Mesodermal cell (in vitro differentiated cells): ENCODE results near the gene ST8SIA6.

ENCODE experiments used
- H3K27ac ChIP-seq: 2 replicates; pipeline ENCODE4 v1.7.0; 2013; ENCODE audit warnings: mild to moderate bottlenecking, low read depth, low read length, moderate library complexity; ENCODE audit not compliant: severe bottlenecking
- H3K36me3 ChIP-seq: 2 replicates; pipeline ENCODE4 v1.7.1; 2013; ENCODE audit warnings: mild to moderate bottlenecking, low read length, moderate library complexity; ENCODE audit not compliant: control insufficient read depth, insufficient read depth
- H3K4me1 ChIP-seq: one replicate; pipeline ENCODE4 v1.7.1; 2013; ENCODE audit warnings: mild to moderate bottlenecking, low read length; ENCODE audit not compliant: insufficient read depth, control insufficient read depth, poor library complexity, severe bottlenecking
- H3K4me3 ChIP-seq: 2 replicates; pipeline ENCODE4 v1.7.0; 2013; ENCODE audit warnings: low read length, control low read depth, mild to moderate bottlenecking; ENCODE audit not compliant: insufficient read depth, poor library complexity, severe bottlenecking; ENCODE audit errors: extremely low read depth
- H3K9me3 ChIP-seq: 2 replicates; pipeline ENCODE4 v1.7.1; 2013; ENCODE audit warnings: mild to moderate bottlenecking, low read length, moderate library complexity; ENCODE audit not compliant: control insufficient read depth
- WGBS, 2 experiments: methylation state at CpG; one replicate each; pipeline ENCODE4 v1.1.5; 2013; ENCODE audit warnings: missing lambda C conversion rate in 2 of 2; ENCODE audit not compliant: insufficient coverage in 2 of 2; 5-methylcytosine and 5-hydroxymethylcytosine counted together

Gene ST8SIA6

GRCh38 chr10:17456032-17456548 lies 1.7 kb upstream of the ST8SIA6 start:
- Histone ChIP-seq H3K9me3 (peaks cover 8% of the 10 kb centered on the region), H3K36me3 (no peaks in the 10 kb centered on the region), H3K27ac (no peak overlapping the region), H3K4me1 (peaks cover 3% of the 10 kb centered on the region), H3K4me3 (no peak overlapping the region)
- WGBS, 2 experiments = no CpG with 5 or more reads among the region's 2 CpGs

GRCh38 chr10:17455015-17455520 lies 673 bp upstream of the ST8SIA6 start:
- Histone ChIP-seq H3K4me1 (peaks cover 3% of the 10 kb centered on the region), H3K36me3 (no peaks in the 10 kb centered on the region), H3K4me3 (peak overlapping the region; percentile 36), H3K9me3 (peaks cover 9% of the 10 kb centered on the region), H3K27ac (no peak overlapping the region)
- 80 to 83% methylated on average over 1 of the region's 2 CpGs for WGBS, 2 experiments

- Histone ChIP-seq H3K4me3 (peak overlapping the region; percentile 39), H3K4me1 (peaks cover 3% of the 10 kb centered on the region), H3K36me3 (no peaks in the 10 kb centered on the region), H3K9me3 (peaks cover 18% of the 10 kb centered on the region), H3K27ac (no peak overlapping the region)
- WGBS, 2 experiments = 0 to 1% methylated on average over 28 to 31 of the region's 66 CpGs
Measured at GRCh38 chr10:17453373-17454091, 863 bp downstream of the ST8SIA6 start.

GRCh38 chr10:17453035-17453372 lies 1.4 kb downstream of the ST8SIA6 start:
- WGBS, 2 experiments = no CpG with 5 or more reads among the region's 7 CpGs
- Histone ChIP-seq H3K9me3 (peaks cover 23% of the 10 kb centered on the region), H3K27ac (no peak overlapping the region), H3K36me3 (no peaks in the 10 kb centered on the region), H3K4me3 (peak overlapping the region; percentile 39), H3K4me1 (peaks cover 3% of the 10 kb centered on the region)

- no peak overlapping the region for H3K4me3 ChIP-seq
- WGBS, 2 experiments = 22 to 35% methylated on average over 3 to 4 of the region's 6 CpGs
Measured at GRCh38 chr10:17452060-17452841, 2.1 kb downstream of the ST8SIA6 start.

GRCh38 chr10:17450024-17450423 lies 4.4 kb downstream of the ST8SIA6 start:
- H3K4me3 ChIP-seq = no peak overlapping the region
- H3K9me3 ChIP-seq = peaks cover 19% of the 10 kb centered on the region
- no peaks in the 10 kb centered on the region for H3K36me3 ChIP-seq
- H3K4me1 ChIP-seq = peaks cover 3% of the 10 kb centered on the region
- H3K27ac ChIP-seq = no peak overlapping the region
- whole genome bisulfite sequencing, 2 experiments = 87 to 96% methylated on average over 4 of the region's 4 CpGs

More at GRCh38 chr10:17452060-17452841, 2.1 kb downstream of the ST8SIA6 start:
- Histone ChIP-seq H3K9me3 (peaks cover 26% of the 10 kb centered on the region), H3K36me3 (no peaks in the 10 kb centered on the region), H3K27ac (no peak overlapping the region), H3K4me1 (peaks cover 3% of the 10 kb centered on the region)

- no peak overlapping the region for H3K27ac ChIP-seq
- no peaks in the 10 kb centered on the region for H3K36me3 ChIP-seq
- H3K4me3 ChIP-seq = no peak overlapping the region
- H3K9me3 ChIP-seq = peaks cover 18% of the 10 kb centered on the region
- 73 to 93% methylated on average over 3 to 4 of the region's 5 CpGs for WGBS, 2 experiments
- H3K4me1 ChIP-seq = no peaks in the 10 kb centered on the region
Measured at GRCh38 chr10:17445400-17445998, 8.9 kb downstream of the ST8SIA6 start.

- Histone ChIP-seq H3K27ac (no peak overlapping the region), H3K9me3 (peaks cover 10% of the 10 kb centered on the region), H3K36me3 (no peaks in the 10 kb centered on the region), H3K4me1 (no peaks in the 10 kb centered on the region), H3K4me3 (no peak overlapping the region)
- WGBS, 2 experiments = 79% methylated on average over 2 of the region's 2 CpGs
Measured at GRCh38 chr10:17444388-17444714, 10.0 kb downstream of the ST8SIA6 start.

GRCh38 chr10:17443707-17444387 lies 10.5 kb downstream of the ST8SIA6 start:
- Histone ChIP-seq H3K4me3 (no peak overlapping the region), H3K9me3 (peaks cover 9% of the 10 kb centered on the region), H3K4me1 (no peaks in the 10 kb centered on the region), H3K27ac (no peak overlapping the region), H3K36me3 (no peaks in the 10 kb centered on the region)
- whole genome bisulfite sequencing, 2 experiments = 84 to 88% methylated on average over 6 to 10 of the region's 11 CpGs

- WGBS, 2 experiments = no CpG with 5 or more reads among the region's 1 CpG
- Histone ChIP-seq H3K27ac (no peak overlapping the region), H3K4me1 (no peaks in the 10 kb centered on the region), H3K4me3 (no peak overlapping the region), H3K36me3 (no peaks in the 10 kb centered on the region), H3K9me3 (no peaks in the 10 kb centered on the region)
Measured at GRCh38 chr10:17438583-17438982, 15.8 kb downstream of the ST8SIA6 start.
